IMR-90 (cell line): Measurements from ENCODE around the gene AHNAK. TPM values are rescaled to one million over a fixed set of nuclear protein-coding genes. Genes with fewer than 3 reads are reported as not detected.

Experiments used
- ATAC-seq: fragments of 200-7000 bp; cut with Tn5 transposase; 2 replicates; pipeline ENCODE4 v1.9.1; 2020; ENCODE audit warnings: low read depth, mild to moderate bottlenecking, moderate library complexity
- BruUV-seq: library from RNA; stranded (reverse); fragments of 400-500 nt; replicated peaks from 2 replicates; lab custom pipeline; 2021; lab: Mats Ljungman, UMichigan
- CTCF ChIA-PET: fragments of 300-600 bp; formaldehyde crosslinking; extraction: SDS; loops from one replicate; lab custom pipeline; 2021; ENCODE audit warnings: antibody characterized with exemption; lab: Yijun Ruan, JAX
- POLR2A ChIA-PET: fragments of 300-600 bp; sonication (Branson Sonifier 250); formaldehyde crosslinking; loops from one replicate; lab custom pipeline; 2022; ENCODE audit warnings: antibody characterized with exemption; ENCODE audit not compliant: unreplicated experiment; lab: Charles Lee
- DNase-seq: peaks from one replicate; pipeline ENCODE4 v3.0.0; 2013
- H2AFZ ChIP-seq: replicated peaks from 2 replicates; pipeline ENCODE3; 2013; ENCODE audit warnings: low read length, mild to moderate bottlenecking; ENCODE audit not compliant: poor library complexity
- H2AK5ac ChIP-seq: 2 replicates; pipeline ENCODE4 v1.6.1; 2013; ENCODE audit warnings: low read depth, low read length, inconsistent platforms
- H2AK9ac ChIP-seq: replicated peaks from 2 replicates; pipeline ENCODE3; 2013; ENCODE audit warnings: mild to moderate bottlenecking, low read depth, low read length, moderate library complexity; ENCODE audit not compliant: poor library complexity
- H2BK120ac ChIP-seq: 2 replicates; pipeline ENCODE4 v1.6.1; 2013; ENCODE audit warnings: low read depth, low read length, inconsistent platforms
- H2BK15ac ChIP-seq: 3 replicates; pipeline ENCODE4 v1.6.1; 2013; ENCODE audit warnings: low read depth, low read length, inconsistent platforms
- H2BK20ac ChIP-seq: 2 replicates; pipeline ENCODE4 v1.6.1; 2013; ENCODE audit warnings: low read depth, mild to moderate bottlenecking, inconsistent platforms, low read length, moderate library complexity
- H2BK5ac ChIP-seq: 2 replicates; pipeline ENCODE4 v1.6.1; 2013; ENCODE audit warnings: mild to moderate bottlenecking, low read depth, low read length, inconsistent platforms; ENCODE audit not compliant: poor library complexity, severe bottlenecking
- H3K14ac ChIP-seq: replicated peaks from 2 replicates; pipeline ENCODE4 v1.6.1; 2013; ENCODE audit warnings: low read depth, low read length, inconsistent platforms
- H3K18ac ChIP-seq: 2 replicates; pipeline ENCODE4 v1.6.1; 2013; ENCODE audit warnings: low read depth, low read length, control low read depth
- H3K23ac ChIP-seq: 2 replicates; pipeline ENCODE4 v1.6.1; 2013; ENCODE audit warnings: low read depth, low read length, inconsistent platforms
- H3K27ac ChIP-seq: 2 replicates; pipeline ENCODE4 v1.5.1; 2013; ENCODE audit warnings: mild to moderate bottlenecking, control low read depth, low read length; ENCODE audit not compliant: insufficient read depth
- H3K27me3 ChIP-seq: 2 replicates; pipeline ENCODE4 v1.6.1; 2013; ENCODE audit warnings: low read length; ENCODE audit not compliant: control insufficient read depth, insufficient read depth
- H3K36me3 ChIP-seq: 2 replicates; pipeline ENCODE4 v1.6.1; 2013; ENCODE audit warnings: low read length, mixed read lengths; ENCODE audit not compliant: control insufficient read depth, insufficient read depth
- H3K4ac ChIP-seq: 2 replicates; pipeline ENCODE4 v1.6.1; 2013; ENCODE audit warnings: low read depth, low read length, inconsistent platforms
- H3K4me1 ChIP-seq: 2 replicates; pipeline ENCODE4 v1.6.1; 2013; ENCODE audit warnings: low read length, mixed read lengths; ENCODE audit not compliant: control insufficient read depth, insufficient read depth
- H3K4me2 ChIP-seq: 2 replicates; pipeline ENCODE4 v1.6.1; 2013; ENCODE audit warnings: low read depth, mild to moderate bottlenecking, control low read depth, low read length, moderate library complexity
- H3K4me3 ChIP-seq: 2 replicates; pipeline ENCODE4 v1.5.1; 2013; ENCODE audit warnings: low read depth, mild to moderate bottlenecking, control low read depth, low read length, moderate library complexity; ENCODE audit not compliant: insufficient read depth
- H3K56ac ChIP-seq: 2 replicates; pipeline ENCODE4 v1.6.1; 2013; ENCODE audit warnings: low read length, inconsistent platforms; ENCODE audit not compliant: insufficient read depth; ENCODE audit errors: extremely low read depth
- H3K79me1 ChIP-seq, 2 experiments: 2 replicates each; pipeline ENCODE4 v1.6.1; 2013; ENCODE audit warnings: low read length in 2 of 2, inconsistent platforms in 1 of 2, low read depth in 1 of 2
- H3K9ac ChIP-seq: 2 replicates; pipeline ENCODE4 v1.6.1; 2013; ENCODE audit warnings: low read depth, low read length, control low read depth
- H3K9me1 ChIP-seq: 2 replicates; pipeline ENCODE4 v1.6.1; 2013; ENCODE audit warnings: low read length, inconsistent platforms; ENCODE audit not compliant: insufficient read depth
- H3K9me3 ChIP-seq: 2 replicates; pipeline ENCODE4 v1.6.1; 2013; ENCODE audit warnings: low read length; ENCODE audit not compliant: control insufficient read depth, insufficient read depth
- H4K20me1 ChIP-seq: 2 replicates; pipeline ENCODE4 v1.6.1; 2013; ENCODE audit warnings: low read length, inconsistent platforms; ENCODE audit not compliant: insufficient read depth
- H4K5ac ChIP-seq: 2 replicates; pipeline ENCODE4 v1.6.1; 2013; ENCODE audit warnings: mild to moderate bottlenecking, low read depth, low read length, control low read depth
- H4K8ac ChIP-seq, 2 experiments: 2 replicates each; pipeline ENCODE4 v1.6.1; 2013; ENCODE audit warnings: low read depth in 2 of 2, low read length in 2 of 2, control low read depth in 1 of 2, inconsistent platforms in 1 of 2
- H4K91ac ChIP-seq: 2 replicates; pipeline ENCODE4 v1.6.1; 2013; ENCODE audit warnings: low read depth, low read length, inconsistent platforms; ENCODE audit not compliant: insufficient read depth
- CEBPB ChIP-seq: IDR thresholded peaks from 2 replicates; pipeline ENCODE4 v1.6.1; 2012; ENCODE audit warnings: low read depth, low read length, improper control_type of control experiment
- CHD1 ChIP-seq: IDR thresholded peaks from 2 replicates; pipeline ENCODE4 v1.6.1; 2012; ENCODE audit warnings: low read depth, low read length, improper control_type of control experiment
- CTCF ChIP-seq: conservative IDR thresholded peaks from 2 replicates; pipeline ENCODE4 v1.5.1; 2012; ENCODE audit warnings: mild to moderate bottlenecking, low read depth, low read length, improper control_type of control experiment
- ELK1 ChIP-seq: fragments of 150-350 bp; IDR thresholded peaks from 2 replicates; pipeline ENCODE4 v1.6.1; 2016; ENCODE audit warnings: low read depth, mild to moderate bottlenecking, low read length, moderate library complexity, borderline replicate concordance
- MAFK ChIP-seq: IDR thresholded peaks from 2 replicates; pipeline ENCODE4 v1.6.1; 2012; ENCODE audit warnings: low read depth, low read length, improper control_type of control experiment
- MAZ ChIP-seq: IDR thresholded peaks from 2 replicates; pipeline ENCODE4 v1.6.1; 2012; ENCODE audit warnings: low read depth, mild to moderate bottlenecking, low read length, improper control_type of control experiment, moderate library complexity, borderline replicate concordance
- MXI1 ChIP-seq: IDR thresholded peaks from 2 replicates; pipeline ENCODE4 v1.6.1; 2012; ENCODE audit warnings: low read depth, mild to moderate bottlenecking, low read length, moderate library complexity, borderline replicate concordance
- POLR2A ChIP-seq: IDR thresholded peaks from 2 replicates; pipeline ENCODE4 v1.6.1; 2012; ENCODE audit warnings: mild to moderate bottlenecking, low read depth, low read length
- RAD21 ChIP-seq: IDR thresholded peaks from 2 replicates; pipeline ENCODE4 v1.6.1; 2012; ENCODE audit warnings: low read length, improper control_type of control experiment
- SMC3 ChIP-seq: fragments of 150-350 bp; IDR thresholded peaks from 2 replicates; pipeline ENCODE4 v1.6.1; 2016; ENCODE audit warnings: low read depth, mild to moderate bottlenecking, antibody characterized with exemption, low read length, moderate library complexity
- whole genome bisulfite sequencing, 2 experiments: methylation state at CpG; one replicate each; pipeline versions ENCODE4 v1.1.5 to v1.1.7; 2013; ENCODE audit warnings: missing lambda C conversion rate in 2 of 2; ENCODE audit not compliant: insufficient read length in 1 of 2; ENCODE audit errors: extremely low coverage in 2 of 2; 5-methylcytosine and 5-hydroxymethylcytosine counted together
- dilution Hi-C: fragments of 300-500 bp; cut with HindIII; formaldehyde crosslinking; loops from one replicate; pipeline ENCODE4 v1.14.3; 2018; ENCODE audit warnings: low sequenced_read_pairs; ENCODE audit not compliant: unreplicated experiment
- in situ Hi-C: fragments of 300-500 bp; cut with MboI; formaldehyde crosslinking; loops from 3 replicates; pipeline ENCODE4 v1.14.3; 2019; ENCODE audit warnings: low sequenced_read_pairs, inconsistent platforms, mixed read lengths
- intact Hi-C: fragments of 100-400 bp; cut with micrococcal nuclease; formaldehyde crosslinking; loops from 2 replicates; pipeline ENCODE4 v1.10.0; 2022
- polyA plus RNA-seq, 3 experiments: library from polyadenylated mRNA; depleted of rRNA; stranded (reverse); fragments of >200 nt; gene quantifications; 2 replicates each; pipeline ENCODE4 v1.2.3, GENCODE V29; 2012; ENCODE audit warnings: low replicate concordance in 1 of 3
- total RNA-seq: library from RNA; depleted of rRNA; stranded (reverse); fragments of >200 nt; gene quantifications from 2 replicates; pipeline ENCODE4 v1.2.3, GENCODE V29; 2012

The AHNAK gene
- total and polyA plus RNA-seq, 2 of the 4 experiments (the other 2 are of a cell fraction): 95.1 to 695 TPM

GRCh38 chr11:62543680-62544444 lies 2.7 kb downstream of the AHNAK start (continued):
- no peak for TF ChIP-seq SMC3

- ATAC-seq: peak; percentile 44
Observed at GRCh38 chr11:62542750-62543567, 3.6 kb downstream of the AHNAK start.

More at GRCh38 chr11:62542750-62543567, 3.6 kb downstream of the AHNAK start:
- Histone ChIP-seq H3K14ac (peak overlapping the region; percentile 93), H3K27ac (peak overlapping the region; percentile 94), H4K8ac (peak overlapping the region; percentile 32; a peak in 3 of 4 replicates), H2BK15ac (no peak overlapping the region; the same call in 2 of the 3 replicates), H2AFZ (no peak overlapping the region), H3K23ac (peak overlapping the region; percentile 89), H3K9me1 (peaks cover 21% of the 10 kb centered on the region), H3K56ac (peak overlapping the region; percentile 81), H3K18ac (peak overlapping the region; percentile 1), H3K27me3 (no peaks in the 10 kb centered on the region), H2BK20ac (0 out of 2 replicates have a peak overlapping the region, but pooled peaks have one; percentile 10), H3K4me2 (peak overlapping the region; percentile 83), H4K91ac (peak overlapping the region; percentile 86), H2BK120ac (peak overlapping the region; percentile 57), H4K5ac (peak overlapping the region; percentile 41; the same call in 1 of the 2 replicates), H2AK9ac (peak overlapping the region; percentile 74), H2AK5ac (peak overlapping the region; percentile 89), H4K20me1 (peaks cover 76% of the 10 kb centered on the region), H3K4ac (peak overlapping the region; percentile 95), H3K9ac (peak overlapping the region; percentile 93), H3K4me1 (peaks cover 50% of the 10 kb centered on the region), H3K4me3 (peak overlapping the region; percentile 85), H3K9me3 (no peaks in the 10 kb centered on the region), H2BK5ac (peak overlapping the region; percentile 98), H3K36me3 (peaks cover 17% of the 10 kb centered on the region), H3K79me1 (peaks cover 0 to 39% of the 10 kb centered on the region in 2 experiments; a peak in 2 of 4 replicates)
- dilution Hi-C loops (no loop called here), intact Hi-C loops (loop anchor here (1.0 to 5.0 kb wide), 3 partner anchors 36 to 148 kb away; no protein-coding TSS in a partner anchor), in situ Hi-C loops (no loop called here)
- DNase-seq: peak; percentile 70
- POLR2A ChIA-PET: interaction anchor here (0.5 to 3.6 kb wide), 6 partner anchors 10 to 152 kb away, joined by 3 to 16 read pairs (median 8); partner anchors contain the start of gene EEF1G
- TF ChIP-seq CTCF: peak; percentile 92
- TF ChIP-seq MAZ: peak; percentile 75; the same call in 1 of the 2 replicates
- 0 out of 2 replicates have a peak, but pooled peaks have one; percentile 59 for TF ChIP-seq MXI1
- no peak for TF ChIP-seq ELK1
- TF ChIP-seq MAFK: no peak
- peak; percentile 90 for TF ChIP-seq SMC3
- TF ChIP-seq RAD21: peak; percentile 92
- TF ChIP-seq CEBPB: no peak
- no peak for TF ChIP-seq CHD1
- no peak for TF ChIP-seq POLR2A
- no TSS peak for BruUV-seq
- CTCF ChIA-PET: interaction anchor here (0.6 to 4.1 kb wide), 20 partner anchors 11 to 148 kb away, joined by 3 to 31 read pairs (median 6); partner anchors contain the start of genes EEF1G and SCGB1A1
- 16% methylated on average over 11 of the region's 30 CpGs; no CpG with 5 or more reads in 1 of the 2 experiments for WGBS, 2 experiments
